Stimulated activated CD4-positive, alpha-beta T cell treated with anti-CD3 and anti-CD28 coated beads, Interleukin-1b, Interleukin-23, amount 100 ng/mL, for 24 hours (primary cell): ENCODE measurements around the gene RPL13.

Experiments
- DNase-seq, 4 experiments: peaks; one replicate each; pipeline ENCODE4 v3.0.0-alpha.2; 2020; ENCODE audit warnings: low read depth in 4 of 4, low spot score in 1 of 4

Gene RPL13

GRCh38 chr16:89596061-89596689 lies 35.7 kb downstream of the RPL13 start:
- no peak for DNase-seq

- no peak for DNase-seq
These were observed 36.6 kb downstream of the RPL13 start for GRCh38 chr16:89596957-89597649.

- no peak for DNase-seq
These were observed 37.7 kb downstream of the RPL13 start for GRCh38 chr16:89598199-89598598.

- DNase-seq = no peak
These were observed 39.0 kb downstream of the RPL13 start for GRCh38 chr16:89599451-89599858.

- DNase-seq = no peak
These were observed 39.4 kb downstream of the RPL13 start for GRCh38 chr16:89599902-89600301.

- no peak for DNase-seq
These were observed 39.9 kb downstream of the RPL13 start for GRCh38 chr16:89600427-89600826.

- no peak for DNase-seq
These were observed 40.5 kb downstream of the RPL13 start for GRCh38 chr16:89600956-89601355.

GRCh38 chr16:89601906-89602272 lies 41.4 kb downstream of the RPL13 start:
- DNase-seq = no peak

- DNase-seq = peak; percentile 37 to 60 (median 50)
These were observed 41.9 kb downstream of the RPL13 start for GRCh38 chr16:89602273-89602951.

GRCh38 chr16:89602952-89603590 lies 42.6 kb downstream of the RPL13 start:
- DNase-seq = no peak

- DNase-seq = no peak
These were observed 44.3 kb downstream of the RPL13 start for GRCh38 chr16:89604764-89605163.

GRCh38 chr16:89605186-89605970 lies 44.9 kb downstream of the RPL13 start:
- no peak for DNase-seq

GRCh38 chr16:89606006-89606405 lies 45.5 kb downstream of the RPL13 start:
- DNase-seq = no peak

- DNase-seq = no peak
These were observed 47.0 kb downstream of the RPL13 start for GRCh38 chr16:89607453-89607852.

GRCh38 chr16:89607937-89608740 lies 47.7 kb downstream of the RPL13 start:
- DNase-seq = no peak

- DNase-seq = no peak
These were observed 49.6 kb downstream of the RPL13 start for GRCh38 chr16:89610108-89610453.

- no peak for DNase-seq
These were observed 52.1 kb downstream of the RPL13 start for GRCh38 chr16:89612415-89613166.

GRCh38 chr16:89613231-89613953 lies 52.9 kb downstream of the RPL13 start, which contains the start of gene DPEP1:
TSS of gene DPEP1 (plus strand) at chr16:89613642. CDS start at chr16:89630411, 16,769 bp downstream.
- no peak for DNase-seq

- no peak for DNase-seq
These were observed 53.5 kb downstream of the RPL13 start for GRCh38 chr16:89613954-89614459.
